VCaP (cell line): ENCODE measurements around the gene MFAP4.

ENCODE experiments used
- H3K27ac ChIP-seq: fragments of 450-650 bp; 2 replicates; pipeline ENCODE4 v1.5.1; 2017
- CTCF ChIP-seq: fragments of 450-650 bp; conservative IDR thresholded peaks from 2 replicates; pipeline ENCODE4 v1.5.1; 2017; ENCODE audit warnings: mild to moderate bottlenecking, moderate library complexity

MFAP4 gene

DNA sequence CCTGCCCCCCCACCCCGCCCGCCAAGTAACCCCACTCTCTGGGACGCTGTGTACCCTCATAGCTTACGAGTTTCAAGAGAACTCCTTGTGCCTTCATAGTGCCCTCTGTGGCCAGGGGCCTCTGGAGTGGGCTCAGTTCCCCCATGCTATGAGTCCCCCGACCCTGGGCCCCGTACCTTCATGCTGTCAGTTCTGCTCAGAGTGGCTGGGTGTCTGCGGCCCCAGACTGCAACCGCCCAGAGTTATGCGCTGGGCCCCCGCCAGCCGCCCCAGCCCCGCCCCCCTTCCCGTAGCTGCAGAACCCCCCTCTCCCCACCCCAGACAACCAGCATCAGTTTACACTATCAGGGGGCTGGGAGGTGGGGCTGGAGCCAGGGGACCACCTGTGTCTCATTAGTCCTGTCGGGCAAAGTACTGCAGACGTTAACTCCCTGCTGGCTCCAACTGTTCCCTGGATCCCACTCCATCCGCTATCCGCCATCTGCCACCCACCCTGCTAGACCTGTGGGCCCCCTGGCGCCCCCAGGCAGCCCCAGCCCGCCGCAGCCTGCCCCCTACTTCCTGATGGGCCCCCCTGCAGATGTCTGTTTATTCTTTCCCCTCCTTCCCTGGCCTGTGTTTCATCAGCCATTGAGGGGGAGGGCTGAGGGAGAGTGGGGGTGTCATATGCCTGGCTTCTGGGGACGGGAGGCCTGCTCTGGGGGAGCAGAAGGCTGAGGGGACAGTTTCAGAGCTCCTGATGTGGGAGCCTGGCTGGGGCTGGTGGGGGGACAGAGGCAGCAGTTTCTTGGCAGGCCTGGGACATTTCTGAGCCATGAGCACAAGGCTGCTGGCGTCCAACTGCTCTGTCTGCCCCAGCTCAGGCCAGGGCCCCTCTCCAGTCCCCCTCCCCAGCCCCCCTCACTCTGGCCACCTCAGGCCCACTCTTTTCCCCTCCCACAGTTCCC is at the start of gene MFAP4:
MFAP4 (minus strand) TSS at position 217 of the 947 bp plus-strand sequence; CDS start at position 182, 35 bp downstream.
- no peak within 1 kb of the TSS for H3K27ac ChIP-seq
- TF ChIP-seq CTCF: no peak

DNA sequence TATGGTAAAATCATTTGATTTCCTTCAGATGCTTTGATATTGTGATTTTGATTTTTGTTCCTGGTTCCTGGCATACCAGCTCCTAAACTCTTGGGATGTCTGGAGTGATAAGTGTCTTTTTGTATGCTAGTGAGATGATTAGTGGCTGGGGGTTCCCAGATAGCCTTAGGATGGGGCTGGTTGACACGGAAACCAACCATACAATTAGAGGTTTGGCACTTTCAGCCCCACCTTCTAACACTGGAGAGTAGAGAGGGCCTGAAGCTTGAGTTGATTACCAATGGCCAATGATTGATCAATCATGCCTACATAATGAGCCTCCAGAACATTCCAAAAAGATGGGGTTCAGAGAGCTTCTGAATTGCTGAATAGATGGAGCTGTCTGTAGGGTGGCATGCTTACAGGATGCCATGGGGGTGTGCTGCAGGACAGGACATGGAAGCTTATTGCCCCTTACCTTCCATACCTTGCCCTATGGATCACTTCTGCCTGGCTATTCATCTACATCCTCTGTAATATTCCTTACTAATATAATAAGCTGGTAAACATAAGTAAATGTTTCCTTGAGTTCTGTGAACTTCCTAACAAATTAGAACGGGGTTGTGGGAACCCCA is 46.8 kb upstream of the MFAP4 start:
- no peak overlapping the region for H3K27ac ChIP-seq

GRCh38 chr17:19433255-19433654 is 46.3 kb upstream of the MFAP4 start:
- no peak overlapping the region for H3K27ac ChIP-seq
- TF ChIP-seq CTCF: no peak

More for the DNA sequence above, 46.8 kb upstream of the MFAP4 start:
- TF ChIP-seq CTCF: no peak

DNA sequence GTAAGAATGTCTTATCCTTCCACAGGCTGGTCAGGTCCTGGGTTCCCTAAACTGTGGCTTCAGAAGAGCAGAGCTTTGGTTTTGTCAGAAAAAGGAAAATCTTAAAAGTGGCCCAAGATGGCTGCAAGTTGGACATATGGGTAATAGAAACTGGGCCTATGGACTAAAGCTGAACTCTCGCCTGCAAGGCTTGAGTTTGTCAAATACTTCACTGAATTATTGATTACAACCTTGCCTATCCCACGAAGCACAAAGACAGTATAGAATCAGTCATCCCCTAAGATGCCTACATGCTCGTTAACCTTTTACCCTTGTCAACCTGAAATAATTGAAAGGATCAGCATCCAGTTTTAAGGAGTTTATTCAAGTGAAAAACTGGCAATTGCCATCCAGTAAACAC is 44.7 kb upstream of the MFAP4 start:
- H3K27ac ChIP-seq: no peak overlapping the region
- TF ChIP-seq CTCF: no peak

DNA sequence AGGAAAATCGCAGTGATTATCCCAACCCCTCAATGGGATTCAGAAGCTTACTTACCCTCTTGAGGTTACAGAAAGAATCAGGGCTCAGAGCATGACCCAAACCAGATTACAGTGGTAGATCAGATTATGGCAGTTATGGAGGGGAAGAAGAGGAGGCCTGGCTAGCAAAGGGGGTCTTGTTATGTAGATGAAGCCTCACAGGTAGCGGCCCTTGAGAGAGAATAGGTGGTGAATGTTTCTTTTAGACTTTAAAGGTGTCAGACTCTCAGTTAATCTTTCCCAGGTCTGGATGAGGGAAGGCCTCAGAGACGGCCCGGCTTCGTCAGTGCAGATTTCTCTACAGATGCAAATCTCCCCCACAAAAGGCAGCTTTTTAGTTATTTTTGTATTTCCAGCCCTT is 39.6 kb upstream of the MFAP4 start:
- no peak for TF ChIP-seq CTCF
- no peak overlapping the region for H3K27ac ChIP-seq

GRCh38 chr17:19424934-19425868 is 38.2 kb upstream of the MFAP4 start:
- TF ChIP-seq CTCF: no peak
- H3K27ac ChIP-seq: peak overlapping the region; percentile 58
